ENCODE measurements around the gene SRMS.

GRCh38 chr20:63574156-63574828 is 26.7 kb upstream of the SRMS start, which contains the start of gene HELZ2:
- TF ChIP-seq EZH2 (IDR thresholded peaks at IDR 0.05; ENCODE audit: borderline replicate concordance, low read length) = no peak
- TF ChIP-seq, protein P1, sequence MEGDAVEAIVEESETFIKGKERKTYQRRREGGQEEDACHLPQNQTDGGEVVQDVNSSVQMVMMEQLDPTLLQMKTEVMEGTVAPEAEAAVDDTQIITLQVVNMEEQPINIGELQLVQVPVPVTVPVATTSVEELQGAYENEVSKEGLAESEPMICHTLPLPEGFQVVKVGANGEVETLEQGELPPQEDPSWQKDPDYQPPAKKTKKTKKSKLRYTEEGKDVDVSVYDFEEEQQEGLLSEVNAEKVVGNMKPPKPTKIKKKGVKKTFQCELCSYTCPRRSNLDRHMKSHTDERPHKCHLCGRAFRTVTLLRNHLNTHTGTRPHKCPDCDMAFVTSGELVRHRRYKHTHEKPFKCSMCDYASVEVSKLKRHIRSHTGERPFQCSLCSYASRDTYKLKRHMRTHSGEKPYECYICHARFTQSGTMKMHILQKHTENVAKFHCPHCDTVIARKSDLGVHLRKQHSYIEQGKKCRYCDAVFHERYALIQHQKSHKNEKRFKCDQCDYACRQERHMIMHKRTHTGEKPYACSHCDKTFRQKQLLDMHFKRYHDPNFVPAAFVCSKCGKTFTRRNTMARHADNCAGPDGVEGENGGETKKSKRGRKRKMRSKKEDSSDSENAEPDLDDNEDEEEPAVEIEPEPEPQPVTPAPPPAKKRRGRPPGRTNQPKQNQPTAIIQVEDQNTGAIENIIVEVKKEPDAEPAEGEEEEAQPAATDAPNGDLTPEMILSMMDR (conservative IDR thresholded peaks at IDR 0.05 in 1 of 2, IDR thresholded peaks at IDR 0.05 in 1 of 2; ENCODE audit: extremely low read depth in 1 of 2, insufficient read depth in 1 of 2, low read depth in 1 of 2, low read length in 2 of 2) = no peak
